ENCODE measurements around the gene C2CD4D.

Gene C2CD4D

GRCh38 chr1:151809290-151809984, 30.2 kb downstream of the C2CD4D start:
- TF ChIP-seq, protein P1, sequence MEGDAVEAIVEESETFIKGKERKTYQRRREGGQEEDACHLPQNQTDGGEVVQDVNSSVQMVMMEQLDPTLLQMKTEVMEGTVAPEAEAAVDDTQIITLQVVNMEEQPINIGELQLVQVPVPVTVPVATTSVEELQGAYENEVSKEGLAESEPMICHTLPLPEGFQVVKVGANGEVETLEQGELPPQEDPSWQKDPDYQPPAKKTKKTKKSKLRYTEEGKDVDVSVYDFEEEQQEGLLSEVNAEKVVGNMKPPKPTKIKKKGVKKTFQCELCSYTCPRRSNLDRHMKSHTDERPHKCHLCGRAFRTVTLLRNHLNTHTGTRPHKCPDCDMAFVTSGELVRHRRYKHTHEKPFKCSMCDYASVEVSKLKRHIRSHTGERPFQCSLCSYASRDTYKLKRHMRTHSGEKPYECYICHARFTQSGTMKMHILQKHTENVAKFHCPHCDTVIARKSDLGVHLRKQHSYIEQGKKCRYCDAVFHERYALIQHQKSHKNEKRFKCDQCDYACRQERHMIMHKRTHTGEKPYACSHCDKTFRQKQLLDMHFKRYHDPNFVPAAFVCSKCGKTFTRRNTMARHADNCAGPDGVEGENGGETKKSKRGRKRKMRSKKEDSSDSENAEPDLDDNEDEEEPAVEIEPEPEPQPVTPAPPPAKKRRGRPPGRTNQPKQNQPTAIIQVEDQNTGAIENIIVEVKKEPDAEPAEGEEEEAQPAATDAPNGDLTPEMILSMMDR (conservative IDR thresholded peaks at IDR 0.05; ENCODE audit: control insufficient read depth, insufficient read depth, low read depth, low read length) = no peak
- no peak for DNase-seq (ENCODE audit: low read depth)

GRCh38 chr1:151807766-151808165, 31.9 kb downstream of the C2CD4D start:
- DNase-seq (ENCODE audit: low read depth) = no peak
- no peak overlapping the region for H3K4me3 ChIP-seq (ENCODE audit: control insufficient read depth, low read depth, low read length)
- TF ChIP-seq, protein P1 (conservative IDR thresholded peaks at IDR 0.05; ENCODE audit: control insufficient read depth, insufficient read depth, low read depth, low read length) = no peak

More at GRCh38 chr1:151809290-151809984, 30.2 kb downstream of the C2CD4D start:
- no peak overlapping the region for H3K4me3 ChIP-seq (ENCODE audit: control insufficient read depth, low read depth, low read length)

GRCh38 chr1:151807131-151807530, 32.5 kb downstream of the C2CD4D start:
- TF ChIP-seq, protein P1 (conservative IDR thresholded peaks at IDR 0.05; ENCODE audit: control insufficient read depth, insufficient read depth, low read depth, low read length) = no peak

DNA sequence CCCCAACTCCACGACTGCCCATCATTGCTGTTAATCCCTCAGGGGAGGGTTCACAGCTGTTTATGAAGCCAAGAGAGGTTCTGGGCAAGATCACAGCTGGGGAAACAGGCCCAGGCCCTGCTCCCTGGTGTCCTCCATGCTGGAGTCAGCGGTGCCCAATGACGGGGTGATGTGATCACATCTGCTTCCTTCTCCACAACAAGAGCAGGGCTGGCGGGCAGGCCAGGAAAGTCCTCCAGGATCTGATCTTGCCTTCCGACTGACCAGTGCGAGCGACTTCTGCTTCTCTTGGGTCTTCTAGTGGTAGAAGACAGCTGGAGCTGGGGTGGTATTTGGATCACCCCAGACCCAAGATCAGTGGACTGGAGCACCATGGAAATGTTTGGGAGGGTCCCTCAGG, 33.5 kb downstream of the C2CD4D start:
- TF ChIP-seq, protein P1 (conservative IDR thresholded peaks at IDR 0.05; ENCODE audit: control insufficient read depth, insufficient read depth, low read depth, low read length) = no peak
- no peak overlapping the region for H3K4me3 ChIP-seq (ENCODE audit: control insufficient read depth, low read depth, low read length)
- no peak for DNase-seq (ENCODE audit: low read depth)

More at GRCh38 chr1:151807131-151807530, 32.5 kb downstream of the C2CD4D start:
- DNase-seq (ENCODE audit: low read depth) = no peak
- H3K4me3 ChIP-seq (ENCODE audit: control insufficient read depth, low read depth, low read length) = no peak overlapping the region

DNA sequence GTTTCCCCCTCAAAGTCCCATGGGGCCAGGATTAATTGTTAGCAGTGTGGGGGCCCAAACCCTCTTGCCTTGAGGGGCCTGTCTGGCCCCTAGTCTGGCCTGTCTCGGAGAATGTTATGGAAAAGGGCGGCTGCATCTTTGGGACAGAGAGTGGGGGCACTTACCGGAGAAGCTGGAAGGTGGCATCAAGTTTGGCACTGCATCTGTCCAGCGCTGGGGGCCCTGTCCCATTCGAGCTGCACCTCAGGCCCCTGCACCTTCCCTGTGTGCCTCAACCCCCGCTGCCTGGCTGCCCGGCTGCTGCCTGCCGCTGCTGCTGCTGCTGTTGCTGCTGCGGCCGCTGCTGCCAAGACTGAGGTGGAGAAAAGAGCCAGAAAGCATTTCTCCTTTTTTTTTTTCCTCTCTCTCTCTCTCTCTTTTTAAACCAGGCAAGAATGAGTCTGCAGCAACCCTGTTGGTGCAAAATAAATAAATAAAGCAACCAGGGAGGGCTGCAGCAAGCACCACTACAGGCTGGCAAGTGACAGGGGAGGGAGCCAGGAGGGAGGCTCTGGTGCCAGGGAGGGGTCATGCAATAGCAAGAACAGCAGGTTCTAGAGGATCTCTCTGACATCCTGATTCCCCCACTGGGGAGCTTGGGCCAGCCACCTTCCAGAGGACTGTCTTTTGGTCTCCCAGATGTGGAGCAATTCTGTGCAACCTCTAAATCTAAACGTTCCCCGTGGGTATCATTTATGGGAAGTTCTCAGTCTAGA, 34.4 kb downstream of the C2CD4D start, which contains the start of gene LINGO4:
Gene LINGO4 (minus strand): TSS at position 354 of the 755 bp plus-strand sequence. CDS start 2,715 bp downstream, outside the sequence.
- no peak for DNase-seq (ENCODE audit: low read depth)
- H3K4me3 ChIP-seq (ENCODE audit: control insufficient read depth, low read depth, low read length) = no peak within 1 kb of the TSS
- TF ChIP-seq, protein P1 (conservative IDR thresholded peaks at IDR 0.05; ENCODE audit: control insufficient read depth, insufficient read depth, low read depth, low read length) = no peak

DNA sequence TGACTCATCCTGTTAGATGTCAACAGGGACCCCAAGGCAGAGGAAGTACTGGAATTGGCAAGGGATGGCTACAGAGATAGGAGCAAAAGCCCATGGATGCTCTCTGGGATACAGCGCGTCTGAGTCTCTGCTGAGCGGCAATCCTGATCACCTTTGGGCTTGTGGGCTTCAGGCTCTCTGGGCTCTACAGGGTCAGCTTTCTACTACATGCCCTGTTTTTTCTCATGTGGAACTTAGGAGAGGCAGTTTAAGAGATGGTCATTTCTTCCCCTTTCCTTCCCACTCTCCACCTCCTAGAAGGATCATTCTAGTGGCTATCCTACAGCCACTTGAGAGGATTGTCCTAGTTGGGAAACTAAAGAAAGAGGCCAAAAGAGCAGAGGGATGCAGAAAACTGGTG, 35.7 kb downstream of the C2CD4D start:
- TF ChIP-seq, protein P1 (conservative IDR thresholded peaks at IDR 0.05; ENCODE audit: control insufficient read depth, insufficient read depth, low read depth, low read length) = no peak
- no peak for DNase-seq (ENCODE audit: low read depth)
- no peak overlapping the region for H3K4me3 ChIP-seq (ENCODE audit: control insufficient read depth, low read depth, low read length)

All from fibroblast of mammary gland (primary cell).